Sigmoid colon (tissue), 4 donors: ENCODE measurements around the gene MRC1.

Source experiments
- EP300 ChIP-seq, 4 donors: sonication (generic); formaldehyde crosslinking; IDR thresholded peaks; one replicate each; pipeline ENCODE4 v1.6.1; 2017; ENCODE audit warnings: antibody characterized with exemption in 4 of 4
- POLR2A ChIP-seq, 2 donors: fragments of 450-650 bp; IDR thresholded peaks; one replicate each; pipeline ENCODE4 v1.6.1; 2016; ENCODE audit warnings: antibody characterized with exemption in 2 of 2, mild to moderate bottlenecking in 2 of 2, moderate library complexity in 2 of 2
- POLR2AphosphoS5 ChIP-seq, 4 donors: sonication (generic); formaldehyde crosslinking; IDR thresholded peaks; one replicate each; pipeline ENCODE4 v1.6.1; 2017; ENCODE audit warnings: antibody characterized with exemption in 4 of 4
- TF ChIP-seq, protein P1 (sequence below), 4 experiments: fragments of 450-650 bp in 3 of 4; fragments of 200-600 bp in 1 of 4; IDR thresholded peaks; one replicate each; pipeline ENCODE4 v1.5.1; 2016 to 2019; ENCODE audit warnings: antibody characterized with exemption in 4 of 4, mild to moderate bottlenecking in 3 of 4, moderate library complexity in 2 of 4

DNA sequence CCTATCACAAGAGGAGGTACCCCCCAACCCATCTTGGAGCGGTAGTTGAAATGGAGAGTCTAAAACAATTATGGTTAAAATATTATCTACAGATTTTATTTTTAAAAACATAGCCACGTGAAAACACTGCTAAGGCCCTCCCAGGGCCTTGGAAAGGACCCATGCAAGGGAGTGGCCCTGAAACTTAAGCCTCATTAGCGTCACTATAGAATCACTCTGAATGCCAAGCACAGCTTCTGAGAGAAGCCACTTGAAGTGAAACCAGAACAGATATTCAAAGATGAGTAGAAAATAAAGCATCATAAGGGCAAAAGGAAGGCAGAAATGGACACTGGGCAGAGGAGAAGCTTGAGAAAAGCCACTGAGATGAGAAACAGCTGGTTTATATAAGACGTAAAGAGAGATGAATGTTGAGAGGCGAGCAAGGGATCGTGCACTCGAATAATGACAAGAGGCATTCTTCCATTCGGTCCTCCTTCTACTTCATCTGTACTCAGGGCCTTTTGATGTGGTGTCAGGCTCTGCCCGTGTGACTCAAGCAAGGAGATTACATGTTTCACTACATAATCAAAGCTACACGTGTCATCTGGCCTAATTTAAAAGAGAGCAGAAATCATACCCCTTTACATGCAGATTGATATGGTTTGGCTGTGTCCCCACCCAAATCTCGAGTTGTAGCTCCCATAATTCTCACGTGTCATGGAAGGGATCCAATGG is 109.2 kb downstream of the MRC1 start:
- TF ChIP-seq POLR2A (IDR thresholded peaks at IDR 0.05): no peak
- TF ChIP-seq, protein P1, sequence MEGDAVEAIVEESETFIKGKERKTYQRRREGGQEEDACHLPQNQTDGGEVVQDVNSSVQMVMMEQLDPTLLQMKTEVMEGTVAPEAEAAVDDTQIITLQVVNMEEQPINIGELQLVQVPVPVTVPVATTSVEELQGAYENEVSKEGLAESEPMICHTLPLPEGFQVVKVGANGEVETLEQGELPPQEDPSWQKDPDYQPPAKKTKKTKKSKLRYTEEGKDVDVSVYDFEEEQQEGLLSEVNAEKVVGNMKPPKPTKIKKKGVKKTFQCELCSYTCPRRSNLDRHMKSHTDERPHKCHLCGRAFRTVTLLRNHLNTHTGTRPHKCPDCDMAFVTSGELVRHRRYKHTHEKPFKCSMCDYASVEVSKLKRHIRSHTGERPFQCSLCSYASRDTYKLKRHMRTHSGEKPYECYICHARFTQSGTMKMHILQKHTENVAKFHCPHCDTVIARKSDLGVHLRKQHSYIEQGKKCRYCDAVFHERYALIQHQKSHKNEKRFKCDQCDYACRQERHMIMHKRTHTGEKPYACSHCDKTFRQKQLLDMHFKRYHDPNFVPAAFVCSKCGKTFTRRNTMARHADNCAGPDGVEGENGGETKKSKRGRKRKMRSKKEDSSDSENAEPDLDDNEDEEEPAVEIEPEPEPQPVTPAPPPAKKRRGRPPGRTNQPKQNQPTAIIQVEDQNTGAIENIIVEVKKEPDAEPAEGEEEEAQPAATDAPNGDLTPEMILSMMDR (IDR thresholded peaks at IDR 0.05): no peak
- TF ChIP-seq EP300 (IDR thresholded peaks at IDR 0.05): no peak
- no peak for TF ChIP-seq POLR2AphosphoS5 (IDR thresholded peaks at IDR 0.05)
